ENCODE data around the gene TOR3A. TPM values are rescaled to one million over a fixed set of nuclear protein-coding genes. Genes with fewer than 3 reads are reported as not detected.
A peak's percentile ranks its signal among the peaks of the same experiment; 100 is the strongest.
"Not testable (repeated sequence)": the region's sequence is repeated elsewhere in the genome, so short reads cannot be mapped to it uniquely, and the experiment has no call there.

Gene TOR3A
- total RNA-seq, 1 experiment from 2014 or later, result 70.8 TPM

- ATAC-seq, result no peak
- Histone ChIP-seq H2AFZ (ENCODE audit: low read length) (no peak overlapping the region), H3K4me3 (ENCODE audit: low read length) (no peak overlapping the region), H3K4me1 (ENCODE audit: insufficient read depth, low read length) (peaks cover 53% of the 10 kb centered on the region), H3K9ac (ENCODE audit: low read length) (no peak overlapping the region), H3K36me3 (ENCODE audit: low read depth, low read length) (no peaks in the 10 kb centered on the region), H4K20me1 (ENCODE audit: low read length) (no peaks in the 10 kb centered on the region), H3K27ac (ENCODE audit: low read length) (peak overlapping the region; percentile 95), H3K4me2 (ENCODE audit: low read length) (peak overlapping the region; percentile 80), H3F3A (ENCODE audit: low read length, unreplicated experiment) (peaks cover 12% of the 10 kb centered on the region), H3K27me3 (ENCODE audit: low read length) (no peaks in the 10 kb centered on the region), H3K9me3 (ENCODE audit: low read length) (no peaks in the 10 kb centered on the region), H3K9me2 (replicated peaks; ENCODE audit: low read length) (no peaks in the 10 kb centered on the region), H3K79me2 (ENCODE audit: low read length) (peaks cover 64% of the 10 kb centered on the region)
- intact Hi-C loops (cut with micrococcal nuclease), result loop anchor here (5.0 kb wide), 2 partner anchors 104 to 254 kb away; partner anchors contain the start of gene SOAT1
- ChIA-PET POLR2A (ENCODE audit: unreplicated experiment) (no interaction called here), CTCF (no interaction called here)
- TF ChIP-seq EZH2phosphoT487 (IDR thresholded peaks at IDR 0.05; ENCODE audit: borderline replicate concordance, low read length) (no peak), CTCF (conservative IDR thresholded peaks at IDR 0.05; ENCODE audit: low read depth, low read length) (no peak), EZH2 (IDR thresholded peaks at IDR 0.05; ENCODE audit: low read length, unreplicated experiment) (no peak)
- no peak for DNase-seq
- BruUV-seq (replicated peaks), result no TSS peak
These were observed 43.2 kb upstream of the TOR3A start for GRCh38 chr1:179038528-179039281.

GRCh38 chr1:179039502-179040174, 42.2 kb upstream of the TOR3A start:
- Histone ChIP-seq H3F3A (ENCODE audit: low read length, unreplicated experiment) (peaks cover 12% of the 10 kb centered on the region), H3K79me2 (ENCODE audit: low read length) (peaks cover 56% of the 10 kb centered on the region), H3K4me1 (ENCODE audit: insufficient read depth, low read length) (peaks cover 44% of the 10 kb centered on the region)
- H3K9me3 ChIP-seq (ENCODE audit: low read length); H3K4me2 ChIP-seq (ENCODE audit: low read length); BruUV-seq (replicated peaks); H3K27me3 ChIP-seq (ENCODE audit: low read length); DNase-seq; H4K20me1 ChIP-seq (ENCODE audit: low read length); H2AFZ ChIP-seq (ENCODE audit: low read length); H3K4me3 ChIP-seq (ENCODE audit: low read length); H3K9ac ChIP-seq (ENCODE audit: low read length); CTCF ChIA-PET; H3K9me2 ChIP-seq (replicated peaks; ENCODE audit: low read length); ATAC-seq; H3K36me3 ChIP-seq (ENCODE audit: low read depth, low read length); H3K27ac ChIP-seq (ENCODE audit: low read length); POLR2A ChIA-PET (ENCODE audit: unreplicated experiment): not testable (repeated sequence)
- intact Hi-C loops (cut with micrococcal nuclease), result loop anchor here (5.0 kb wide), 2 partner anchors 103 to 253 kb away; partner anchors contain the start of gene SOAT1

GRCh38 chr1:179040175-179040551, 41.7 kb upstream of the TOR3A start:
- intact Hi-C loops (cut with micrococcal nuclease); ATAC-seq; H2AFZ ChIP-seq (ENCODE audit: low read length); H4K20me1 ChIP-seq (ENCODE audit: low read length); H3K9ac ChIP-seq (ENCODE audit: low read length); H3K9me2 ChIP-seq (replicated peaks; ENCODE audit: low read length); H3K4me3 ChIP-seq (ENCODE audit: low read length); BruUV-seq (replicated peaks); H3K36me3 ChIP-seq (ENCODE audit: low read depth, low read length); POLR2A ChIA-PET (ENCODE audit: unreplicated experiment); DNase-seq; H3K27ac ChIP-seq (ENCODE audit: low read length); H3K9me3 ChIP-seq (ENCODE audit: low read length); H3K4me2 ChIP-seq (ENCODE audit: low read length); H3K27me3 ChIP-seq (ENCODE audit: low read length); CTCF ChIA-PET: not testable (repeated sequence)
- Histone ChIP-seq H3K4me1 (ENCODE audit: insufficient read depth, low read length) (peaks cover 39% of the 10 kb centered on the region), H3F3A (ENCODE audit: low read length, unreplicated experiment) (peaks cover 12% of the 10 kb centered on the region), H3K79me2 (ENCODE audit: low read length) (peaks cover 53% of the 10 kb centered on the region)

Measured in PC-3 (cell line).